Testis (tissue), 2 donors: Measurements from ENCODE around the gene PPP2R5D.

Experiments
- CTCF ChIP-seq, 3 experiments: fragments of 450-650 bp in 2 of 3; fragments of 200-600 bp in 1 of 3; sonication (generic) in 1 of 3; IDR thresholded peaks; one replicate each; pipeline ENCODE4 v1.5.1; 2016 to 2019; ENCODE audit warnings: antibody characterized with exemption in 3 of 3, mild to moderate bottlenecking in 2 of 3, moderate library complexity in 1 of 3
- POLR2A ChIP-seq: fragments of 450-650 bp; IDR thresholded peaks from one replicate; pipeline ENCODE4 v1.6.1; 2017; ENCODE audit warnings: antibody characterized with exemption, mild to moderate bottlenecking, moderate library complexity

DNA sequence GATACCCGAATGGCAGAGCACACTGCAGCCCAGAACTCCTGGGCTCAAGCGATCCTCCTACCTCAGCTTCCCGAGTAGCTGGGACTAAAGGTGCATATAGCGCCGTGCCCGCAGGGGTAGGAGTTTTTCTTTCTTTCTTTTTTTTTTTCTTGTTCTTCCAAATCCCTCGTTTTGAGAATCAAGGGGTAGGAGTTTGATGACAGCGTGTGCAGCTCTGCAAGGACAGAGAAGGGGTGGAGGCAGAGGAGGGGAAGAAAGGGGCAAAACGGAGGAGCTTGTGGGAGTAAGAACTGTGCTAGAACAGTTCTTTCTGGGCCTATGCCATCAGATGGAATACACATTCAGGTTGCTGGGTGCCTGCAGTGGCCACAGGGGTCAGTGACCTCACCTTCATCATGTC is 52.3 kb downstream of the PPP2R5D start:
- no peak for TF ChIP-seq CTCF (IDR thresholded peaks at IDR 0.05)
- TF ChIP-seq POLR2A, result no peak
